ENCODE data around the gene SLC1A4. TPM values are rescaled to one million over a fixed set of nuclear protein-coding genes. Genes with fewer than 3 reads are reported as not detected.

Gene SLC1A4
- polyA plus RNA-seq, 1 of the 3 experiments (the other 2 are of a cell fraction) = 4.4 TPM

GRCh38 chr2:65019010-65019409, 29.8 kb downstream of the SLC1A4 start:
- Histone ChIP-seq H3K27ac (ENCODE audit: low read depth in 2 of 2, low read length in 1 of 2) (no peak overlapping the region), H3K36me3 (replicated peaks in 1 of 2; ENCODE audit: control insufficient read depth in 1 of 2, insufficient read depth in 2 of 2, low read length in 1 of 2) (peaks cover 4 to 31% of the 10 kb centered on the region in 2 experiments), H3K27me3 (ENCODE audit: insufficient read depth) (no peaks in the 10 kb centered on the region), H3K4me2 (no peak overlapping the region), H4K20me1 (ENCODE audit: insufficient read depth) (no peaks in the 10 kb centered on the region), H2AFZ (ENCODE audit: low read depth) (no peak overlapping the region), H3K9me2 (no peaks in the 10 kb centered on the region), H3F3A (replicated peaks; ENCODE audit: insufficient read depth) (no peaks in the 10 kb centered on the region), H3K9me3 (no peaks in the 10 kb centered on the region), H3K9ac (no peak overlapping the region), H3K79me2 (ENCODE audit: insufficient read depth) (no peaks in the 10 kb centered on the region), H3K4me1 (ENCODE audit: control insufficient read depth in 1 of 2, insufficient read depth in 2 of 2, low read depth in 1 of 2, low read length in 1 of 2) (peaks cover 0 to 18% of the 10 kb centered on the region in 2 experiments; a peak in 1 of 4 replicates), H3K4me3 (ENCODE audit: low read depth in 2 of 2, low read length in 1 of 2) (no peak overlapping the region)
- 62% methylated on average over 1 of the region's 1 CpG for WGBS (ENCODE audit: low lambda C conversion rate)
- DNase-seq = no peak
- ChIA-PET CTCF (interaction anchor here (1.1 kb wide), 1 partner anchor 101 kb away, joined by 4 read pairs; no protein-coding TSS in a partner anchor), POLR2A (interaction anchor here (0.6 kb wide), 2 partner anchors 14 to 28 kb away, joined by 3 to 4 read pairs; no protein-coding TSS in a partner anchor)
- TF ChIP-seq RXRA (IDR thresholded peaks at IDR 0.05; ENCODE audit: borderline replicate concordance, low read depth) (no peak), EZH2phosphoT487 (IDR thresholded peaks at IDR 0.05; ENCODE audit: borderline replicate concordance, low read depth) (no peak), TCF12 (IDR thresholded peaks at IDR 0.05) (no peak), IRF3 (IDR thresholded peaks at IDR 0.05; ENCODE audit: low read depth, low read length) (no peak), JUND (IDR thresholded peaks at IDR 0.05) (no peak), MEF2A (IDR thresholded peaks at IDR 0.05; ENCODE audit: borderline replicate concordance, low read depth) (no peak), FOXM1 (IDR thresholded peaks at IDR 0.05; ENCODE audit: low read depth) (no peak), ZBTB33 (IDR thresholded peaks at IDR 0.05; ENCODE audit: borderline replicate concordance, low read depth) (no peak)

- H3K4me2 ChIP-seq = no peak overlapping the region
- H3K9me3 ChIP-seq = no peaks in the 10 kb centered on the region
- ChIA-PET POLR2A (no interaction called here), CTCF (interaction anchor here (1.1 kb wide), 1 partner anchor 147 kb away, joined by 3 read pairs; no protein-coding TSS in a partner anchor)
- H3K79me2 ChIP-seq (ENCODE audit: insufficient read depth) = no peaks in the 10 kb centered on the region
- H3K9me2 ChIP-seq = no peaks in the 10 kb centered on the region
- H3K9ac ChIP-seq = no peak overlapping the region
- H2AFZ ChIP-seq (ENCODE audit: low read depth) = no peak overlapping the region
- H4K20me1 ChIP-seq (ENCODE audit: insufficient read depth) = no peaks in the 10 kb centered on the region
- H3K36me3 ChIP-seq (replicated peaks in 1 of 2; ENCODE audit: control insufficient read depth in 1 of 2, insufficient read depth in 2 of 2, low read length in 1 of 2) = peaks cover 4 to 31% of the 10 kb centered on the region in 2 experiments
- H3K27ac ChIP-seq (ENCODE audit: low read depth in 2 of 2, low read length in 1 of 2) = no peak overlapping the region
- peaks cover 0 to 18% of the 10 kb centered on the region in 2 experiments; a peak in 1 of 4 replicates for H3K4me1 ChIP-seq (ENCODE audit: control insufficient read depth in 1 of 2, insufficient read depth in 2 of 2, low read depth in 1 of 2, low read length in 1 of 2)
- no peaks in the 10 kb centered on the region for H3K27me3 ChIP-seq (ENCODE audit: insufficient read depth)
- DNase-seq = peak; percentile 37
- WGBS (ENCODE audit: low lambda C conversion rate) = 88% methylated on average over 7 of the region's 8 CpGs
- no peak overlapping the region for H3K4me3 ChIP-seq (ENCODE audit: low read depth in 2 of 2, low read length in 1 of 2)
- no peaks in the 10 kb centered on the region for H3F3A ChIP-seq (replicated peaks; ENCODE audit: insufficient read depth)
- TF ChIP-seq FOXM1 (IDR thresholded peaks at IDR 0.05; ENCODE audit: low read depth) (no peak), SIN3A (IDR thresholded peaks at IDR 0.05; ENCODE audit: borderline replicate concordance, low read depth, low read length) (no peak), RAD21 (IDR thresholded peaks at IDR 0.05; ENCODE audit: low read length) (no peak), NRF1 (IDR thresholded peaks at IDR 0.05; ENCODE audit: low read depth, low read length) (no peak), GATA2 (CRISPR knock-in tag; IDR thresholded peaks at IDR 0.05) (no peak), USF1 (IDR thresholded peaks at IDR 0.05; ENCODE audit: borderline replicate concordance, low read depth) (no peak), YY1 (IDR thresholded peaks at IDR 0.05; ENCODE audit: low read depth) (no peak), MAX (IDR thresholded peaks at IDR 0.05; ENCODE audit: low read depth) (no peak), REST (IDR thresholded peaks at IDR 0.05; ENCODE audit: low read depth, low read length) (no peak), CHD2 (IDR thresholded peaks at IDR 0.05; ENCODE audit: low read length, partially characterized antibody) (no peak), IRF3 (IDR thresholded peaks at IDR 0.05; ENCODE audit: low read depth, low read length) (no peak), GABPA (IDR thresholded peaks at IDR 0.05; ENCODE audit: low read depth) (no peak), MXI1 (IDR thresholded peaks at IDR 0.05; ENCODE audit: low read depth, low read length) (no peak)
These were observed 30.5 kb downstream of the SLC1A4 start for GRCh38 chr2:65019675-65020195.

Measured in SK-N-SH (cell line).